GM21447 (cell line): Measurements from ENCODE around the gene PRKAR2B.
"Not testable (repeated sequence)": the region's sequence is repeated elsewhere in the genome, so short reads cannot be mapped to it uniquely, and the experiment has no call there.

Experiments used
- ATAC-seq: cut with Tn5 transposase; IDR thresholded peaks from one replicate; pipeline ENCODE4 v1.9.1; 2021; ENCODE audit not compliant: unreplicated experiment

Gene PRKAR2B

DNA sequence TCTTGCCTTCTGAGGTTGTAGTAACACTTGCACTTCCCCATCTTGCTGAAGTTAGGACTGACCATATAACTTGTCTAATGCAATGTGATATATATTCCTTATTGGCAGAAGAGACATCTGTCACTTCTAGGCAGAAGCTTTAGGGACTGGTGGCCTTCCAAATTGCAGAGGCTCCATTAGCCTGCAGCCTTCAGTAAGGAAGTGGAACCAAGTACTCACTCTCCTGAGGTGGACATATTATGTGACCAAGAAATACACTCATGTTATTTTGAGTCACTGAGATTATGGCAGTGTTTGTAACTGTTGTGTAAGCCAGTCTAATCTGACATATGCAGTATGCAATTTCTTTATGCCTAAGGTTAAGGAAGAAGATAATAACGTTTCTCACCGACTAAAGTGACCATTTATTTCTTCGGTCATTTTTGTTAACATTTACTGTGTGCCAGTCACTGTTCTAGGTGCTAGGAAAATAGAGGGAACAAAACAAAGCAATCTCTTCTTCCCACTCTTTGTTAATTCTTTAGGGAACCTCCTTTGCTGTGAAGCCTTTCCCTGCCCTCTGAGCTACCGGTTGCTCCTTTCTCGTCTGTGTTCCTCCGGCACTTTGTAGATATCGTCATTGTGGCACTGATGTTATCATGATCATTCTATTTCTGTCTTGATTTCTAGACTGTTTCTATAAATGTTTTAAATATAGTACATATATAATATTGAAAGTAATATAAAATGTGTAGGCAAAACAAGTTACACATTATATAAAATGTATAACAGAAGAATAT, 71.4 kb downstream of the PRKAR2B start:
- no peak for ATAC-seq

DNA sequence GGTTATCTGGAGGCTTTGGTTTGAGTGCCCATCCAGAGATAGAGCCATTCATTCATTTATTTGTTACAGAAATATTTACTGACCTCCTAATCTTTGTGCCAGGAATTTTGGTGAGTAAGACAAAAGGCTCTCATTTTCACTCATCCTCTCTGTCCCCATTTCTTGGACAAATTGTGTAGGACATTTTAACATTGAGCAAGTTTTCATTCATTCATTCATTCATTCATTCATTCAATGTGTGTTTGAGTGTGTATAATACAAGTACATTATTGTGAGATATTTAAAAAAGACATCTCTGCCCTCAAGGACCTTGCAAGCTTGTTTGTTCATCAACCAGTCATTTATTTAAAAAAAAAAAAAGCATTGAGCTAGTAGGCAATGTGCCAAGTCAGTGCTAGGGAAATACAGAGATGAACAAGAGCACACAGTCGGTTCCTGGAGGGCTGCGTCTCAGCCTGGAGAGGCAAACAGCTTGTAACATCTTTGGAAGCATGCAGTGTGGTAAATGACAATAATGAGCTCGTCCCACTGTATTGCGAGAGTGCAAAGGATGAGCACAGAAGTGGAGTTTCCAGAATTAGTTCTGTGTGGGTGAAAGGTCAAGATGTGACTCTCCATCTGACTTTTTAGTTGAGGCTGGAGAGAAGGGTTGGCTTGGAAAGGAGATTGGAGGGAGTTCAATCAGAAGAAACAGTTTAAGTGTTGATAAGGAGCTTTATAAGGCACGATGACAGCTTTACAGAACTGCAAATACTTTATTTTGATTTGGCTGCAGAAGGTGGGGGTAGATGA, 73.8 kb downstream of the PRKAR2B start:
- ATAC-seq: no peak

DNA sequence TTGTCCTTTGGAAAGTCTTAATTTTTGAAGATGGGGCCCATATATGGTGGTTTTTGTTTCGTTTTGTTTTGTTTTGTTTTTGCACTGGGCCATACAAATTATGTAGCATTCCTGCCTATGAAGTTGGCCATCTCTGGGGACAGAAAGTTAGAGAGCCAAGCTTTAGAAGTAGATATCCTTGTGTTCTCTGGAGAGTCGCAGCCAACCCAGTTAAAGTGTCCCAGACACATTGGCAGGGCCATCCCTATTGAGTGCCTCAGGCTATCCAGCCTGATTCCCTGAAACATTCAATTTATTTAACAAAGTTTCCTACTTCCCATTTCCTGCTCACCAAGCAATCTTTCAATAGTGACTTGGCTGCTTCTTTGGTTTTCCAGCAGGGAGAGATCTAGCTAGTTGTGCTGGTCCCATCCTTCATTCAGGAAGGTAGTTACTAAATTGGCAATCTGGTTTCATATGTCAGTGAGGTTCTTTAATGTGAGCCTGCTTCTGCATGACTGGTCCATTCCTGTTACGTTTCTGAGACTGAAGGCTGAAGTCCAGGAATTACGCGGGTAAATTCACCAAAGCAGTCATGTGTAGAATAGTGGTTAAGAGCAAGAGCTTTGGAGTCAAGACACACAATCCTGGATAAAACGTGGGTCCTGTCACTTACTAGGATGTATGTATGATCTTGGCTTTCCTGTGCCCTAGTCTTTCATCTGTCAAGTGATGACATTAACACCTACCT, 75.0 kb downstream of the PRKAR2B start:
- ATAC-seq: no peak

DNA sequence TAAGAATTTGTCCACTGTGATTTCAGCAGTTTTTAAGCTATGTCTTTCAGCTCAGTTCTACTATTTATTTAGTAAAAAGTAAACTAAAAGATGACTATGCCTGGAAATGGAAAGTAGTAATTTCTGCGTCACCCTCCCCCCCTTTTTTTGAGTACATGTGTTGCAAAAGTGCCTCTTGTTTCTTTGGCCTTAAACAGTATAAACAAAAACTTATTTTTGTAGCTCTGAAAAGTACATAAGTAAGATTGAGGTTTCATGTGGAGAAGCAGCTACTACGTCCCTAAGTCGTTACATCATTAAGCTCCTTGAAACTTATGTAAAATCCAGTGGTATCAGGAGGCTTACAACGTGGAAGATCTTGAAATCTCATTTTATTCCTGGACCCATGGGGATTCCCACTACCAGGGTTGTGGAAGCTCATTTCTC, 78.0 kb downstream of the PRKAR2B start:
- no peak for ATAC-seq

DNA sequence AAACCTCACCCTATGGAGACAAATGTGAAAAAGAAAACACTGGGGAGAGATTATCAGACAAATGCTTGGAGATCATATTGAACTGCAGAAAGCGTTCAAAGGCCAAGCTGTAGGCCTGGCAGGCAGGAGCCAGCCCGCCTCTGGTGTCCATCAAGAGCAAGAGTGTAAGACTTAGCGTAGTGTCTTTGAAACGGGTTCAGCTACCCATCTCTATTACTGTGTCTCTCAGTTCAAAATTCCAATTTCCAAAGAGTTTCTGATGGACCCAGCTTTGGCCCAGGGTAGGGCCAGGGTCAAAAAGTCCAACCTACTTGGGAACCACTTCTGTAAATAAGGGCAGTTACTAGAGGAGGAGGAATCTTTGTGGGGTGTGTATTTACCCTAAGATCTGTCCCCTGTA, 78.9 kb downstream of the PRKAR2B start:
- ATAC-seq: no peak

DNA sequence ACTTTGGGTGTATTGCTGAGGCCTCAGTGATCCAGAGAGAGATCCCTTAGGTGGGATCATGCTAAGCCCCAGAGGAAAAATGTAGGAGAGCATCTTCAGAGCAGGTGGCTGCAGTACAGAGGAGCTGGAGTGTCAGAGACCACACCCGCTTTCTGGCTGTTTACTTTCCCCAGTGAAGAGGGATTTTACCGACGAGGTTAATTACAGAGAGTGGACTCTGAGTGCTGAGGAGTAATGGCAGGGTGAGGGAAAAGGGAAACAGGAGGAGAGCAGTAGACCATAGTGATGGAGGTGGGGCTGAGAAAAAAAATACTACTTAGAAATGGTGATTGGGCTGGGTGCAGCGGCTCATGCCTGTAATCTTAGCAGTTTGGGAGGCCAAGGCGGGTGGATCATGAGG, 81.0 kb downstream of the PRKAR2B start:
- no peak for ATAC-seq

DNA sequence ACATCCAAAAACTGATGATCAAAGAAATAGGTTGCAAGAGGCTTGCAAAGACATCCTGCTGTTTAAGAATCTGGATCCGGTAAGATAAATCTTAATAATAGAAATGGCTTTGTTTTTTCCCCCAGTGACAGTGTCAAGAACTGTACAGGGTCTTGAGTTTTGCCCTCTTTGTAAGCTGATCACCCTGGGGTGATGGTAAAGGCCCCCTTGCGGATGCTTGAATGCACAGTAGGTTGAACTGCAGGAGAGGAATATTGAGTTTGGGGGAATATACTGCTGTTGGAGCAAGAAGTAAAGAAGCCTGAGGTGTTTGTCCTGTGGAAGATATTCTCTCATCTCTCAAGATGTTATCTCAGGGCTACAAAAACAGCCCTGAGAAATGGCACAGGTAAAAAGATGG, 83.7 kb downstream of the PRKAR2B start:
- no peak for ATAC-seq

DNA sequence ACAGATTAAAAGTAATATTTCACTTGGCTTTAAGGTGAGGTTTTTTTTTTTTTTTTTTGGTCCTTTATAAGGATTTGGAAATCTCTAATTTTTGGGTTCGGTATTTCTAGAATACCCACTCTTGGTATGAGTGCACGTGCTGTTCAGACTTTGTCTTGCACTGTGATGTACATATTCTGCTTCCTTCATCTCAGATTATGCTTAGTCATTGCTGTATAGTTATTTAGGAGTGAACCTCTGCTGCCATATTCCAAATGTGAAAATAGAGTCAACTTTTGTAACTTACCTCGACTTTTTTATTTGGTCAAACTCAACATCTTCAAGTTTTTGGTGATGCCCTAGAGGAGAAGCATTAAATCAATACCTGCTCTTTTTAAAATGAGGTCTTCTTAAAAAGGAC, 84.2 kb downstream of the PRKAR2B start:
- no peak for ATAC-seq

DNA sequence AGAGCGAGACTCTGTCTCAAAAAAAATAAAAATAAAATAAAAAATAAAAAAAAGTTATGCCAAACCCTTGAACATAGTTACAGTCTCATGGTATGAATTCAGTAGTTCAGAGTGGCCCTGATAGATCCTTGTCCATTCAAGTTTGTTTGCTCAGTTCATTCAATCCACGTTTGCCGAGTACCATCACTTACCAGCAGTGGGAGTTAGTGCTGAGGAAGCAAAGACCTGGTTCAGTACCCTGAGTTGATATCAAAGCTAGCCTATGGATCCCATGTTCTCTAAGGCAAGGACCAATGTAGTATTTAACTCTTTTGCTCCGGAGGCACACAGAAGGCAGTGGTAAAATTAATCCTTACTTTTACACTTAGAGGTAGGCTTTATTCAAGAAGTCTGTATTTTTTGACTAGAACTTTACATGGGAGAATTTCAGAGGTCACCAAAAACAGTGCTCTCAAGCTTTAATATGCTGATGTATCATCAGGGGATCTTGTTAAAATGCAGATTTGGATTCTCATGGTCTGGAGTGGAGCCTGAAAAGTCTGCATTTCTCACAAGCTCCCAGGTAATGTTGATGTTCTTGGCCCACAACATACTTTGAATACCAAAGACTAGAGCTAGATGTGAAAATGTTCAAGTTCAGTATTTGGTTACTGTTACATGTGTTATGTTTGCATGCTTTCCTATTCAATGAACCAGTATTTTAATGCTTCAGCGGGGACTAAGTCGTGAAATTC, 86.1 kb downstream of the PRKAR2B start:
- no peak for ATAC-seq

DNA sequence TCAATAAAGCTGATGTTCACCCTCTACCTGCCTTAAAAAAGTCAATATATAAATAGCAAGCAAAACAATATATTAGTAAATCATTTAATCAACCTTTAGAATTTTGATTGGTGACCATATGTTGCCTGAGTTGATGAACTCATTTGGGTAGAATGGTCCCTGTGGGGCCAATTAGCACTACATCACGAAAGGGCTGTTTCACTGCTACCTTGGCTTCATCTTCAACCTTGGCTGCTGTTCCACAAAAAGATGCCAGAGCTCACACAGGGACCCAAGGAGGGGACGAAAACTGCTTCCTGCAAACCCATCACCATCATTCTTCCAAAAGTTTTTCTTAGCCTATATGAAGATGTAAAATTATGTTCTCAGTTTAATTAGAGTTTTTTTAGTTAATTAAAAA, 88.9 kb downstream of the PRKAR2B start:
- ATAC-seq: no peak

DNA sequence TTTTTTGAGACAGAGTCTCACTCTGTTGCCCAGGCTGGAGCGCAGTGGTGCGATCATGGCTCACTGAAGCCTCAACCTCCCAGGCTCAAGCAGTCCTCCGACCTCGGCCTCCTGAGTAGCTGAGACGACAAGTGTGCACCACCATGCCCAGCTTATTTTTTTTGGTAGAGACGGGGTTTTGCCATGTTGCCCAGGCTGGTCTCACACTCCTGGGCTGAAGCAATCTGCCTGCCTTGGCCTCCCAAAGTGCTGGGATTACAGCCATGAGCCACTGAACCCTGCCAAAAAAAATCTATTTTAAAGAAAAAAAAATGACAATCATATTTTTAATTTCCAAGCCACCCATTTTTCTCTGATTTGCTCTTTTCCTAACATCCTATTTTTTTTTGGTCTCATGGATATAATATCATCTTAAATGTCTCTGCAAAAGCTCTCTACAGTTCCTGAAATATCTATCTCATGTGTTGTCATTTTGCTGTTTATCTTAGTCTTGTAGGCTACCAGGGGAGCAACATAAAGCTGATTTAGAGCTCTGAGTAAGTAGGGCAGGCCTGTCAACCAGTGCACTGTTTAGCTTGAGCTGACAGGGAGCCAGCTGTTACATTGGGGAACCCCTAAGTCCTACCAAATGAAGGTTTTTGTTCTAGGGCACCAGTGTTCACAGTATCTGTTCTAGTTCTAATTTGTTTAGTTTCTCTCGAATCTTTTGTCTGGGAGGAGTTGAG, 94.4 kb downstream of the PRKAR2B start:
- ATAC-seq: no peak

DNA sequence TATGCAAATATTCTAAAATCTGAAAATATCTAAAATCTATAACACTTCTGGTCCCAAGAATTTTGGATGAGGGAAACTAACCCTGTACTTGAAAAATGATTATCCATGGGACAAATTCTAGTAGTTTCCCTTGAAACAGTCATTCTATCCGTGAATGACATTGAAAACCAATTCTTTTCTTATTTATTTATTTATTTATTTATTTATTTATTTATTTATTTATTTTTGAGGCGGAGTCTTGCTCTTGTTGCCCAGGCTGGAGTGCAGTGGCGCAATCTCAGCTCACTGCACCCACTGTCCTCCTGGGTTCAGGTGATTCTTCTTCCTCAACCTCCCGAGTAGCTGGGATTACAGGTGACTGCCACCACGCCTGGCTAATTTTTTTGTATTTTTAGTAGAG, 99.4 kb downstream of the PRKAR2B start:
- ATAC-seq: not testable (repeated sequence)

DNA sequence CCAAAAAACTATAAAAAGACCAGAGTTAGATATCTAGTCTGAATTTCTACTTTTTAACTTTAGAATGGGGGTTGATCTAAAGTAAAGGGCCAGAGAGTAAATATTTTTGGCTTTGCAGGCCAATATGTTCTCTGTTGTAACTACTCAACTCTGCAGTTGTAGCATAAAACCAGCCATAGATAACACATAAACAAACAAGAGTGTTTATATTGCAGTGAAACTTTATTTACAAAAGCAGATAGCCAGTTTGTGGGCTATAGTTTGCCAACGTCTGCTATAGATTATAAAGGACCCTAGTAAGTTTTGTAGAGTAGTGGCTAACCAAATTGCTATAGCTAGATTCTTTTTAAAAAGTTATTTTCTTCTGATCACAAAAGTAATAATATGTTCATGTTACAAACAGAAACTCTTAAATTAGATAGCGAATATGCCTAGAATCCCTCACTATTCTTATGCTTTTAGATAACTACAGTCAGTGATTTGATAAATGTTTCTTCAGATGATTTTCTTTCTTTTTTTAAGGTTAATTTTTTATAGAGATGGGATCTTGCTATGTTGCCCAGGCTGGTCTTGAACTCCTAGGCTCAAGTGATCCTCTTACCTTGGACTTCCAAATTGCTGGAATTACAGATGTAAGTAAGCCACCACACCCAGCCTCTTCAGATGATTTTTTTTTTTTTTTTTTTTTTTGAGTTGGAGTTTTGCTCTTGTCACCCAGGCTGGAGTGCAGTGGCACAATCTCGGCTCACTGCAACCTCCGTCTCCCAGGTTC, 100.7 kb downstream of the PRKAR2B start:
- ATAC-seq: no peak

DNA sequence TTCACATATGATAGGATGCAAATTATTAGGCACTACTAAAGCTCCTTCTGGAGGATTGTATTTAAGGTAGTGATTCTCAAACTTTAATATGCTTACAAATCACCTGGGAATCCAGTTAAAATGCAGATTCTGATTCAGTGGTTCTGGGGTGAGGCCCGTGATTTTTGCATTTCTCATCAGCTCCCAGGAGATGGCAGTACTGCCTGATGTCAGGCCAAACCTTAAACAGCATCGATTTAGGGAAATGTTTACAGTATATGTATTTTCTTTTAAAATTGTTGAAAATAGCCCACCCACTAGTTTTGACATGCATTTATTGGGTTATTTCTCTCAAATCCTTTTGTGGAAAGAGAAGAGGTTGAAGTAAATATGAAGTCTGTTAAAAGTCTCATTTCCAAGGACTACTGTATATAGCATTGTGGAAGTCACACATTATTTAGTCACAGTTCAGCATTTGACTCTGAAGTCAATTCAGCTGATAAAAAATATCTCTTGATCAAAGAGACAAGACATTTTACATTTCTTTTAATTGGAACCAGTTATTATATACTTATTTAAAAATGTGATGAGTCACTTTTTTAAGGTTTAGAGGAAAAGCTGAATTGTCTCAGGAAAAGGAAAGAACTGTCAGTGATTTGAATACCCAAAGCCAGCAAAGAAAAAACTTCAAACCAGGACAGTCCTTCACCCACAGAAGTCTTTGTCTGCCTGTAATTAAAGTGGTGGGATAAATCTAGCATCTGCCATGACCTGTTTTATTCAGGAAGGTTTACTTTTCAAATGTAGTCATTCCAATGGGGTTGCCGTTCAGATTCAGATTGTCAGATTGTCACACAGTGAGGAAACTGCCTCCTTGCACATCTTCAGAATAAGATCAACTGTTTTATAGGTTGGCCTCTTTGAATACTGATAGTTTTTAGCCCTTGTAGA, 103.2 kb downstream of the PRKAR2B start:
- ATAC-seq: no peak

DNA sequence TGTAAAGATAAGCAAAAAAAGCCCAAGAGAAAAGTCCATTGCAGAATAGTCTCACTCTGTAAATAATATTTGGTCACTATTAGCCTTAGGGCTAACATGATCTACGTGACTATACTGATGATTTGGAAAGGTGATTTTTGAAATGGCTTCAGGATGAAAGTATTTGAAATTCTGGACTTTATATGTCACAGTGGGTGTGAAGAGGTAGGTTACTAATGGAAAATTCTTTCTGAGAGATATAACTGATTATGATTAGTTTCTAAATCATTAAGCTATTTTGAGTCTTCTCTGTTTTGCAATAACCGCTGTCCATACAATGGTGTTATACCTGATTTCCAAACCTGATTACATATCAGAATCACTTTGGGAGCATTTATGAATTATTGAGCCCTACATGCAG, 104.2 kb downstream of the PRKAR2B start:
- ATAC-seq: no peak

DNA sequence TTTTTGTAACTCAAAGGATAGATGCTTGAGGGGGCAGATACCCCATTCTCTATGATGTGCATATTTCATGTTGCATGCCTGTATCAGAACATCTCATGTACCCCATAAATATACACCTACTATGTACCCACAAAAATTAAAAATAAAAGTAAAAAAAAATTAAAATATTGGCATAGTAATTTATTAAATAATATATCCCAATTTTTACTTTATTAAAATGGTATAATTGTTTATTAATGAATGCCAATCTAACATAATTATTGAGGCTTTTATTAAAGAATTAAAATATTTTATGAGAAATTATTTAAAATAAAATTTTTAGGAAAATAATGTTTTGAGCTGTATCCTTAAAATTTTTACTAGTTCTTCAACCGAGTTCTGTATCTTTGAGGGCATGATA, 105.4 kb downstream of the PRKAR2B start:
- no peak for ATAC-seq

DNA sequence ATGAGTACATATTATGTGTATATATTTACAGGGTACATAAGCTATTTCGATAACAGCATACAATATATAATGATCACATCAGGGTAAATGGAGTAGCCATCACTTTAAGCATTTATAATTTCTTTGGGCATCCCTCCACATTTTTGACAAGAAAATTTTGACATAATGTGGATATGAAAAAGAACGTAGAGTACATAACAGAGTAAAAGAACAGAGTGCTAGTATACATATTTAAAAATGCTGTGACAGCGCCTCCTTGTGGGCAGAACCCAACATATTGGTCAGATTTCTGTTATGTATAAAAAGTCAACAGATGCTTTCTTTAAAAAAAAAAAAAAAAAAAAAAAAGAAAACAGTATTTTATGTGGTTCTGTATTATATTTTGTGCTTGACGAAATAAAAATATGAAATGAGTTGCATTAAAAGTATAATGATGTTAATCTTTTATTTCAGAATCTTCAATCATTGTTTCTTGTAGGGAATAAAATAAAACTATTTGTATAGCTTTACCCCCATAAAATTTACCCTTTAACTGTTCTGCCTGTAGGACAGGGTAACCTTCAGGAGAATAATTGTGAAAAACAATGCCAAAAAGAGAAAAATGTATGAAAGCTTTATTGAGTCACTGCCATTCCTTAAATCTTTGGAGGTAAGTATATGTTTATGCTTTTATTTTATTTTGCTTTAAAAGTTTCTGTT, 106.0 kb downstream of the PRKAR2B start:
- ATAC-seq: no peak

DNA sequence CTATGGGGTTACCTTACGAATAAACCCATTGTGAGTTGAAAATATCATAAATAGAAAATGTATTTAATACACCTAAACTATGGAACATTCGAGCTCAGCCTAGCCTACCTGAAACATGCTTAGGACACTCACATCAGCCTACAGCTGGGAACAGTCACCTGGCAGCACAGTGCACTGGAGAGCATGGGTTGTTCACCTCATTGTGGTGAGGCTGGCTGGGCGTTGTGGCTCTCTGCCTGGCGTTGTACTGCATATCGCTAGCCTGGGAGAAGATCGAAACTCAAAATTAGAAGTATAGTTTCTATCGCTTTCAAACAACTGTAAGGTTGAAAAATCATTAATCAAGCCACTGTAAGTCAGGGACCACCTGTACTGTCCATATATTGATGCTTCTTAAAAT, 107.0 kb downstream of the PRKAR2B start:
- ATAC-seq: no peak
